Activated naive CD4-positive, alpha-beta T cell treated with anti-CD3 and anti-CD28 coated beads, Interleukin-2, amount 10 ng/mL, durations not matched to agents 7 days and 5 days (primary cell): Measurements from ENCODE around the gene ACR.

Source experiments
- CTCF ChIA-PET: fragments of 350-600 bp; sonication (Branson Sonifier 250); formaldehyde crosslinking; loops from one replicate; lab custom pipeline; 2021; ENCODE audit warnings: antibody characterized with exemption; lab: Charles Lee
- DNase-seq: peaks from one replicate; pipeline ENCODE4 v3.0.0-alpha.2; 2020
- H3K27ac Mint-ChIP-seq: one replicate; pipeline ENCODE4 v1.8.0; 2021; ENCODE audit warnings: mild to moderate bottlenecking, moderate library complexity, mixed read lengths
- H3K27me3 Mint-ChIP-seq: one replicate; pipeline ENCODE4 v1.8.0; 2021; ENCODE audit warnings: mild to moderate bottlenecking, mixed read lengths
- H3K36me3 Mint-ChIP-seq: one replicate; pipeline ENCODE4 v1.8.0; 2021; ENCODE audit warnings: mixed read lengths
- H3K4me1 Mint-ChIP-seq: one replicate; pipeline ENCODE4 v1.8.0; 2021; ENCODE audit warnings: mixed read lengths
- H3K4me3 Mint-ChIP-seq: one replicate; pipeline ENCODE4 v1.8.0; 2021; ENCODE audit warnings: mild to moderate bottlenecking, moderate library complexity, mixed read lengths
- H3K9me3 Mint-ChIP-seq: one replicate; pipeline ENCODE4 v1.8.0; 2021; ENCODE audit warnings: mixed read lengths

Gene ACR

GRCh38 chr22:50708474-50708873 lies 29.5 kb upstream of the ACR start:
- Mint-ChIP-seq H3K36me3 (no peaks in the 10 kb centered on the region), H3K9me3 (peaks cover 3% of the 10 kb centered on the region), H3K27me3 (peaks cover 13% of the 10 kb centered on the region), H3K27ac (no peak overlapping the region), H3K4me3 (no peak overlapping the region), H3K4me1 (no peaks in the 10 kb centered on the region)
- CTCF ChIA-PET, result no interaction called here
- DNase-seq, result no peak

DNA sequence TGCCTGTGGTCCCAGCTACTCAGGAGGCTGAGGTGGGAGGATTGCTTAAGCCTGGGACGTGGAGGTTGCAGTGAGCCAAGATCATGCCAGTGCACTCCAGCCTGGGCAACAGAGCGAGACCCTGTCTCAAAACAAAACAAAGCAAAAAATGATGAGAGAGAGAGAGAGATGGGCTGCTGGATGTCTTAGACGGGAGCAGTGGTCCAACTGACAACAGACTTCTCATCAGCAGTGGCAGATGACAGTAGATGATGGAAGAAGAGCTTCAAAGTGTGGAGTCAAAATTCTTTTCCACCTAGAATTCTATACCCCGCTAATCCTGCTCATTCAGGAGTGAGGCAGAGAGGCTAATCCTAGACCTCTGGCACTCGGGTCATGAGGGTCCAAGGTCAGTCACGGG lies 29.0 kb upstream of the ACR start:
- Mint-ChIP-seq H3K27ac (no peak overlapping the region), H3K9me3 (peaks cover 3% of the 10 kb centered on the region), H3K4me1 (no peaks in the 10 kb centered on the region), H3K27me3 (peaks cover 13% of the 10 kb centered on the region), H3K36me3 (no peaks in the 10 kb centered on the region), H3K4me3 (no peak overlapping the region)
- DNase-seq, result no peak
- CTCF ChIA-PET, result no interaction called here

GRCh38 chr22:50710221-50710620 lies 27.8 kb upstream of the ACR start:
- Mint-ChIP-seq H3K4me3 (no peak overlapping the region), H3K4me1 (no peaks in the 10 kb centered on the region), H3K27me3 (peaks cover 13% of the 10 kb centered on the region), H3K9me3 (peaks cover 3% of the 10 kb centered on the region), H3K36me3 (no peaks in the 10 kb centered on the region), H3K27ac (no peak overlapping the region)
- CTCF ChIA-PET, result no interaction called here
- no peak for DNase-seq

GRCh38 chr22:50710886-50711285 lies 27.1 kb upstream of the ACR start:
- Mint-ChIP-seq H3K27ac (no peak overlapping the region), H3K36me3 (no peaks in the 10 kb centered on the region), H3K9me3 (peaks cover 3% of the 10 kb centered on the region), H3K4me3 (no peak overlapping the region), H3K4me1 (no peaks in the 10 kb centered on the region), H3K27me3 (peaks cover 13% of the 10 kb centered on the region)
- CTCF ChIA-PET, result no interaction called here
- DNase-seq, result no peak

DNA sequence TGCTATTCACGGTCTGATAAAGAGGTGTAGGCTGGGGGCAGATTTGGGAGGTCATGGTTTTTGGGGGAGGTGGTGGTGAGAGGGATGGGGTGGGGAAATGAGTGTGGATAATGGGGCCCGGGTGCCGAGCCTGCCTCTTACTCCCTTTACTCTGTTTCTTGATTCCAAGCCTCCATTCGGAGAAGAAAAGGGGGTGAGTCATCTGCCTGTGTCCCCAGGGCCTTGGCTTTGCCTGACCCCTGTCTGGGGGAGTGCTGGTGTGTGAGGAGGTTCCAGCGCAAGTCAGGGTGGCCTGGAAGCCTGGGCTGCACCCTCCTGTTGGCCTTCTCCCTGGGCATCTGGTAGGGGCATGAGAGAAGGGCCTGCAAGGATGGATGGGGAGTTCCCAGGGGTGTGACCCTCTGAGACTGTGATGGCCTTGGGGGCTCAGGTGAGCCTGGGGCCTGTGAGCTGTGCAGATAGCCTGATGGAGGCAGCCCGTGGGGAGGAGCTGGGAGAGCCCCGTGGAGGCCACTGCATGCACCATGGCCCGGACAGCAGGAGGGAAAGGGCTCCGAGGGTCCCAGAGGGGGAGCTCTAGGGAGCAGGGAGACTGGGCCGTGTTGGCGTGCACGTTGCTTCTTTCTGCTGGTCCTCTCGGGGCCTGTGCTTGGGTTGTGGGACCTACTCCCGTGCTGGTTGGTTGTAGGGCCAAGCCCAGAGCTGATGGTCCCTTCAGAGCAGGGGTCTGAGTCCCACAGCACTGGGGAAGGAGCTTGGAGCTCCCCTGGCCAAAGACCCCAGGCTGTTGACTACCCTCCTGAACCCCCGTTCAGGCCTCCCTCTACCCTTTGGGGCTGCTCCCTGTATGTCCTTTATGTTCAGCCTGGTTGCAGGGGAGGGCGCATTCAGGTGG lies 26.3 kb upstream of the ACR start:
- H3K27me3 Mint-ChIP-seq, result peaks cover 13% of the 10 kb centered on the region
- H3K4me1 Mint-ChIP-seq, result no peaks in the 10 kb centered on the region
- H3K27ac Mint-ChIP-seq, result no peak overlapping the region
- H3K9me3 Mint-ChIP-seq, result peaks cover 3% of the 10 kb centered on the region
- H3K4me3 Mint-ChIP-seq, result no peak overlapping the region
- no peak for DNase-seq
- CTCF ChIA-PET, result no interaction called here
- no peaks in the 10 kb centered on the region for H3K36me3 Mint-ChIP-seq

DNA sequence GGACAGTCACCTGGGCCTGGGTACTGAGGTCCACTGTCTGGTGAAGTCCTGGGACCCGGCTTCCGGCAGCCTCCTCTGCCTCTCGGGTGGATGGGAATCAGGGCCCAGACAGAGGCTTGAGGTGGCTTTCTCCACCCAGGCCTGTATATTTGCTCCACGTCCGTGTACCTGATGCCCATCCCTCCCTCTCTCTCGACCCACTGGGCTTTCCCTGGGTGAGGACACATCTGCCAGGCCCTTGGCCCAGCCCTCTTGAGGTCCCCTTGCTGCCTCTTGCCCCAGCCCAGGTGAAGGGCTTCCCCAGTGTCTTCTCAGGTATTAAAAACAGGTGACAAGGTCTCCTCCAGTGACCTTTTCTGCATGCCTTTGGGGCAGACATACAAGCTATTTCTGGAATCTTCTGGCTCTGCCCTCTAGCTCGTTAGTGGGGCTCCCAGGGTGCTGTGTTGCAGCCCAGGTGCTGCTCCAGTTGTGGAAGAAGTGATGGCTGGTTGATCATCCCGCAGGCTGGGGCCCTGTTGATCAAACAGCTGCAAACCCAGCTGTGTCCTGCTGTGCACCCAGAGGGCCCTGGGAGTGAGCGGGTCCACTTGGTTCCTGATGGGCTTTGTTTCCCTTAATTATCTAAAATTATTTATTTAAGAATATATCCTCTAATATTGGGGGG lies 25.5 kb upstream of the ACR start:
- no peaks in the 10 kb centered on the region for H3K4me1 Mint-ChIP-seq
- CTCF ChIA-PET, result no interaction called here
- no peak for DNase-seq
- H3K4me3 Mint-ChIP-seq, result no peak overlapping the region
- H3K9me3 Mint-ChIP-seq, result peaks cover 3% of the 10 kb centered on the region
- no peaks in the 10 kb centered on the region for H3K36me3 Mint-ChIP-seq
- H3K27me3 Mint-ChIP-seq, result peaks cover 13% of the 10 kb centered on the region
- H3K27ac Mint-ChIP-seq, result no peak overlapping the region

- no peak for DNase-seq
- H3K27me3 Mint-ChIP-seq, result peaks cover 13% of the 10 kb centered on the region
- no peaks in the 10 kb centered on the region for H3K4me1 Mint-ChIP-seq
These were observed 25.0 kb upstream of the ACR start for GRCh38 chr22:50713008-50713385.

GRCh38 chr22:50713571-50714056 lies 24.4 kb upstream of the ACR start:
- peaks cover 13% of the 10 kb centered on the region for H3K27me3 Mint-ChIP-seq
- no peak overlapping the region for H3K4me3 Mint-ChIP-seq
- no peaks in the 10 kb centered on the region for H3K4me1 Mint-ChIP-seq
- H3K27ac Mint-ChIP-seq, result no peak overlapping the region
- CTCF ChIA-PET, result no interaction called here
- no peak for DNase-seq
- peaks cover 3% of the 10 kb centered on the region for H3K9me3 Mint-ChIP-seq
- H3K36me3 Mint-ChIP-seq, result no peaks in the 10 kb centered on the region

More at GRCh38 chr22:50713008-50713385, 25.0 kb upstream of the ACR start:
- CTCF ChIA-PET, result no interaction called here
- Mint-ChIP-seq H3K36me3 (no peaks in the 10 kb centered on the region), H3K27ac (no peak overlapping the region), H3K9me3 (peaks cover 3% of the 10 kb centered on the region), H3K4me3 (no peak overlapping the region)

DNA sequence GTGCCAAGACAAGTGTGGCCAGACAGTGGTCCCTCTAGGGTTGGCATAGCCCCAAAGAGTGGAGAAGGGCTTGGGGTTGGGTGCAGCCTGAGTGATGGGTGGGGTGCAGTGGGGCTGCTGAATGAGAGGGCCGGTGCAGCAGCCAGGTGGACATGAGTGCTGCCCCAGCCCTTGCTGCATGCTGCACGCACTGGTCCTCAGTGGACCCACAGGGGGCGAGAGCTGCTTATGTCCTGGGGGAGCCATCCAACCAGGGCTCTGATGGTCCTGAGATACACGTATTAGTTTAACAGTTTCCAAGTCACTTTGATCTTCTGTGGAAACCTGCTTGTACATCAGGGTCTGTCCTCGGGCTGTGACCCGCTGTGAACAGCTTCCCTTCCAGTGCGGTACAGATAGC lies 23.9 kb upstream of the ACR start:
- CTCF ChIA-PET, result no interaction called here
- peaks cover 3% of the 10 kb centered on the region for H3K9me3 Mint-ChIP-seq
- DNase-seq, result no peak
- no peaks in the 10 kb centered on the region for H3K4me1 Mint-ChIP-seq
- no peaks in the 10 kb centered on the region for H3K36me3 Mint-ChIP-seq
- H3K27ac Mint-ChIP-seq, result no peak overlapping the region
- H3K27me3 Mint-ChIP-seq, result peaks cover 13% of the 10 kb centered on the region
- H3K4me3 Mint-ChIP-seq, result no peak overlapping the region

DNA sequence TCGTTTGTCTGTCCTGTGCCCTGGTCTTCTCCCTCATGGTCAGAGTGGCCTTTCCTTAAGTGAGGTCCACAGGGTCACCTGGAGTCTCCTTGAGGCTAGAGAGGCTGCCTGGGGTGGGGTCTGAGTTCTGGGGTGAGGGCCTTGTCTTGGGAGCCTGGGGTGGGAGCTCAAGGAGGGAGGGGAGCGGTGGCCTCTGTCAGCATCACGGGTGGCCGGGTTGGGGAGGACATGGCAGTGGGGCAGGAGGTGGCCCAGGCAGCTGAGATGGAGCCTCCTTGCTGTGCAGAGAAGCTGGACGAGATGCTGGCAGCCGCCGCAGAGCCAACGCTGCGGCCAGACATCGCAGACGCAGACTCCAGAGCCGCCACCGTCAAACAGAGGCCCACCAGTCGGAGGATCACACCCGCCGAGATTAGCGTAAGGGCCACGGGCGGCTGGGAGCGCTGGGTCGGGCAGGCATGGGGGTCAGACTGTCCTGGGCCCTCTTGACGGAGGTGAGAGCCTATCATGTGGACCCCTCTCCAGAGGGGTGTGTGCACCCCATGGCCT lies 23.3 kb upstream of the ACR start:
- Mint-ChIP-seq H3K4me3 (no peak overlapping the region), H3K36me3 (no peaks in the 10 kb centered on the region), H3K27me3 (peaks cover 8% of the 10 kb centered on the region), H3K27ac (no peak overlapping the region), H3K4me1 (no peaks in the 10 kb centered on the region), H3K9me3 (peaks cover 3% of the 10 kb centered on the region)
- no peak for DNase-seq
- CTCF ChIA-PET, result no interaction called here

- Mint-ChIP-seq H3K36me3 (no peaks in the 10 kb centered on the region), H3K27me3 (peaks cover 5% of the 10 kb centered on the region), H3K27ac (no peak overlapping the region), H3K4me3 (no peak overlapping the region), H3K4me1 (no peaks in the 10 kb centered on the region), H3K9me3 (peaks cover 3% of the 10 kb centered on the region)
- CTCF ChIA-PET, result no interaction called here
- DNase-seq, result no peak
These were observed 22.8 kb upstream of the ACR start for GRCh38 chr22:50715250-50715649.

DNA sequence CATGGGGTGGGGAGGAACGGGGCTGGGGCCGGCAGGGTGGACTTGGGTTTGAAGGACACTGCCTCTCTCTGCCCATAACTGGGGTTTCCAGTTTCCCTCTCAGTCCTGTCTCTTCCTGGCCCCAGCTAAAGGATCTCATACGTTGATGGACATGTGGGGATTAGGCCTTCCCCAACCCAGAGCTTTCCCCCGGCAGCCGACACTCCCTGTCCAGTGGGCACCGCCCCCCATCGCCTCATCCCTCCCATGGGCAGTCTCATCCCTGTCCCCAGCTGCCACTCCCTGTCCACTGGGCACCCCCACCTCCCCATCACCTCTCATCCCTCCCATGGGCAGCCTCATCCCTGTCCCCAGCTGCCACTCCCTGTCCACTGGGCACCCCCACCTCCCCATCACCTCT lies 22.2 kb upstream of the ACR start:
- Mint-ChIP-seq H3K27me3 (peaks cover 2% of the 10 kb centered on the region), H3K9me3 (peaks cover 1% of the 10 kb centered on the region), H3K27ac (no peak overlapping the region), H3K4me3 (no peak overlapping the region), H3K36me3 (no peaks in the 10 kb centered on the region), H3K4me1 (no peaks in the 10 kb centered on the region)
- no peak for DNase-seq
- CTCF ChIA-PET, result no interaction called here

GRCh38 chr22:50716290-50717024 lies 21.5 kb upstream of the ACR start:
- DNase-seq, result no peak
- Mint-ChIP-seq H3K27ac (no peak overlapping the region), H3K4me1 (no peaks in the 10 kb centered on the region), H3K36me3 (no peaks in the 10 kb centered on the region), H3K27me3 (no peaks in the 10 kb centered on the region), H3K4me3 (no peak overlapping the region), H3K9me3 (no peaks in the 10 kb centered on the region)
- CTCF ChIA-PET, result no interaction called here

DNA sequence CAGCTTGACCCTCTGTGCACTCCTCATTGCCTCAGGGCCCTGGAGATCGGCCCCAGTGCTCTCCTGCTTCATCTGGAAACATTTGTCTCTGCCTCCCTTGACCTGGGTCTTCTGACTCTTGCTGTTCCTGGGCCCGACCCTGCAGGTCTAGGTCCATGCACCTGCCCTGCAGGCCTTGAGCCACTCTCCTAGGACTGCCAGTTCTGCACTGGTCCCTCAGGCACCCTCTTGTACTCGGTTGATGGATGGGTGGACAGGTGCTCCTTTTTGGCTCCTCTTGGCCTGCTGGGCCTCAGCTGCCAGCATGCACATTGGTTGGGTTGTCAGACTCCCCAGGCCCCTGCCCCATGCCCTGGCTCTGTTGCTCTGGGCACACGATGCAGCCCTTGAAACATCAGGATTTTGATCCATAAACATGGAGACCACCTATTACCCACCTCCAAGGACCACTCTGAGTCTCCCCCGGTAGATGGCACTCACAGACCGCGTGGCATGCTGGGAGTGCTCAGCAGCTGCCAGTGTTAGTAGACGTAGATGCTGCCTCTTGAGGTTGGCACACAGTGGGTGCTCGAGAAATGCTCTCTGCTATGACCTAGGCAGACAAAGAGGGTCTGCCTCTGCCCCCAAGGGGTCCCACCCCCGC lies 20.2 kb upstream of the ACR start:
- CTCF ChIA-PET, result no interaction called here
- Mint-ChIP-seq H3K4me1 (no peaks in the 10 kb centered on the region), H3K9me3 (no peaks in the 10 kb centered on the region), H3K27ac (no peak overlapping the region), H3K36me3 (no peaks in the 10 kb centered on the region), H3K27me3 (peaks cover under 1% of the 10 kb centered on the region), H3K4me3 (no peak overlapping the region)
- no peak for DNase-seq
